ENCODE data around the gene SLC17A7.

DNA sequence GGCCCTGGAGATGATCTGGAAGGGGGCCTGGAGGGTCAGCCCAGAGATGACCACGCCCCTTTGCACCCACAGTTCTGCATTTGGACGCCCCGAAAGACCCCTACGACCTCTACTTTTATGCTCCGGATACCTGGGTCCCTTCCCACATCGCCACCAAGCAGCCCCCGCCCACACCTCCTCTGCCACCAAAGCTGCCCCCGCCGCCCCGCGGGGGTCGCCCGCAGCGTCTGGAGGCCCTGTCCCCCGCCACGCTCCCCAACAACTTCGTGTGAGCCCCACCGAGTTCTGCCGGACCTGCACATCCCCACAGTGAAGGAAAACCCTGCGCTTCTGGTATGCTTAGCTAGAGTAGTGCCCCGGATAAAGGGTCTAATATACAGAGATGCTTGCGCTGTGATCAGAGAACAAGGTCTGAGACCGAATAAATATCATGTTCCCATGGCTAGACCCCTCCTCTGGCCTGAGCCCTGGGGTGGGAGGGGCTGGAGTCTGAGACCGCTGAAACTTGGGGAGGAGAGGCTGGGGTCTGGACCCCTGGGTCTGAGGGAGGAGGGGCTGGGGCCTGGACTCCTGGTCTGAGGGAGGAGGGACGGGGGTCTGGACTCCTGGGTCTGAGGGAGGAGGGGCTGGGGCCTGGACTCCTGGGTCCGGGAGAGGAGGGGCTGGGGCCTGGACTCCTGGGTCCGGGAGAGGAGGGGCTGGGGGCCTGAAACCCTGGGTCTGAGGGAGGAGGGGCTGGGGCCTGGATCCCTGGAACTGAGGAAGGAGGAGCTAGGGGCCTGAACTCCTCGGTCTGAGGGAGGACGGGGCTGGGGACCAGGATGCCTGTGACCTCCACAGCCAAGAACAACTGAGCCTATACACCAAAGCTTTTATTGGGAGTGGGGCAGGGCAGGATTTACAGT lies 12.5 kb downstream of the SLC17A7 start:
- TF ChIP-seq POLR2A (IDR thresholded peaks at IDR 0.05; ENCODE audit: low read depth, low read length) (no peak), POLR2AphosphoS5 (IDR thresholded peaks at IDR 0.05; ENCODE audit: low read depth, low read length) (no peak), TAF1 (IDR thresholded peaks at IDR 0.05; ENCODE audit: borderline replicate concordance, low read depth, low read length) (no peak)

All from GM12892 (cell line).